Inferior parietal cortex (tissue), 1 donor: ENCODE results near the gene AGBL4.
A peak's percentile ranks its signal among the peaks of the same experiment; 100 is the strongest.

ENCODE experiments used
- DNase-seq: peaks from one replicate; pipeline ENCODE4 v3.0.0-alpha.2; 2016; ENCODE audit errors: extremely low spot score

Gene AGBL4

DNA sequence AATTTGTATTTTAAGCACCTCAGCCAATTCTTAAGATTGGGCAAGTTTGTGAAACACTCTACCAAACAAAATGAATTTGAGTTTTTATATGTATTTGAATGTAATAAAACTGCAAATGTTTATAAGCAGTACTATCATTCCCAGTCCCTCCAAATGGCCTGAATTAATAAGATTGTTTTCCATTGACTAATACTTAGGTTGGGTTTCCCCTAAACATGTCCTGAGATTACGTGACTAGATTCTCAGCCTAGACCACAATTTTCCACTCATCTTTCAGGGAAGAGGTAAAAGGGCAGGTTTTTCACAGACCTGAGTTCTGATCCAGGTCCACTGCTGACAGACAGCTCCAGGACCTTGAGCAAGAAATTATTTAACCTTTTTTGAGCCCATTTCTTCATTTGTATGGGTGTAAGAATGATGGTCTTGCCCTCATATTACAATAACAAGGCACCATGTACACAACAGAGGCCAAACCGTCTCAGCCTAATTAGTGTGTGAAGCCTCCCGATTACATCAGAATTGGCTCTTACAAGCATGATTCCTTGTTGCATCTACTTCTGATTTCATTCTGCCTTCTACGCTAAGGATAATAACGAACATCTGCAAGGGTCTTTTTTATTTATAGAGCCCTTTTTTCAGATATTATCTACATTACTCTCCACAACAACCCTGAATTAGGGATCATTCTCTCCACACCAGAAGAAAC lies 1298.3 kb downstream of the AGBL4 start:
- DNase-seq, result no peak

- DNase-seq, result no peak
Observed at GRCh38 chr1:48720929-48721328, 1302.8 kb downstream of the AGBL4 start.

DNA sequence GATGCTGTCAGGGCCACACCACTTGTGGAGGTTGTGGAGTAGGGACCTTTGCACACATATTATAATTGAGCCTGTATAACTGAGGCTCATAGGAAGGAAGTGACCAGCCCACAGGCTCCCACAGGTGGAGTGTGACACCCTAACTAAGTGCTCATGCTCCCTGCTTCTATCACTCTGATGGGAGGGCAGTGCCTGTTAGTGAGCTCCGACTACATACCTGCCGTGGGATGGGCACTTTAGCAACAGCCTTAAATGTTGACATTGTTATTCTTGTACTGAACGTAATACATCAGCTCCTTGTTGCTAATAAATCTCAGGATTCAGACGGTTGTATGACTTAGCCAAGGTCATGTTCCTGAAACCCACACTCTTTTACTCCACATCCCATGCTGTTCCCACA lies 1305.0 kb downstream of the AGBL4 start:
- no peak for DNase-seq

DNA sequence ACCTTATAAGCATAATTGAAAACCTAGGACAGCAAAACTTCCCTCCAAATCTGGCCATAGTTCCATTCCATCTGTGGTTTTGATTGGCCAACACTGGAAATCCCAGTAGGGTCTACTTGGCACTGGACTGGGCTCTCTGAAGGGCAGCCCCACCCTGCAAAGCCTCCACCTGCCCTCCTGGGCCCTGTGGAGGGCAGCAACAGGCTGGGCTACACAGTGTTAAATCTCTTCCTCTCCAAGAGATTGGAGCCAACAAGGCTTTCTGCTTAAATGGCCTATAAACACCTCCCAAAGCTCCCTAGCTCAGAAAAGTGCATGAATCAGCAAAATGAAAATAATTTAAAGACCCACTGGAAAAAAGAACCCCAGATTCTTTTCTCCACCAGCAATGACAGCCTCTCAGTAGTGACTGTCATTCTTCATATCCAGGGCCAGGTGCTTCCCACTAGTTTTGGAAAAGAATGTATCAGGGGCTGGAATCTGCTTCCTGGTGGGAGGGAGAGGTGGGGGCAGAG lies 1305.6 kb downstream of the AGBL4 start:
- no peak for DNase-seq

DNA sequence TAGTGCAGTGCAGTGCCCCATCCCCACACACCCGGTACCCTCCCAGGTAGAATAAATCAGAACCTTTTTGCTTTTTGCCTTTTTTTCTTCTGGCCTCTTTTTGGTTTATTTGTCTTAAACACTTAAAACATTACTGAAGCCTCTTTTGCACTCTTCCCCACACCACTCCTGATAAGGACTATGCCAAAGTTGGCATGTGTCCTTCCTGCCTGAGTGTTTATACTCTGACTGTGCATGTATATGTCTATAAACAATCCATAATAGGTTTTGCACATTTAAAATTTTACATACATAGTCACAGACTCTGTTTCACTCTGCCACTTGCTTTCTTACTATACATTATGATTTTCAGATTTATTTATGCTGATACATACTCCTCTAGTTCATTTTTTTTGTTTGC lies 1306.7 kb downstream of the AGBL4 start:
- no peak for DNase-seq

DNA sequence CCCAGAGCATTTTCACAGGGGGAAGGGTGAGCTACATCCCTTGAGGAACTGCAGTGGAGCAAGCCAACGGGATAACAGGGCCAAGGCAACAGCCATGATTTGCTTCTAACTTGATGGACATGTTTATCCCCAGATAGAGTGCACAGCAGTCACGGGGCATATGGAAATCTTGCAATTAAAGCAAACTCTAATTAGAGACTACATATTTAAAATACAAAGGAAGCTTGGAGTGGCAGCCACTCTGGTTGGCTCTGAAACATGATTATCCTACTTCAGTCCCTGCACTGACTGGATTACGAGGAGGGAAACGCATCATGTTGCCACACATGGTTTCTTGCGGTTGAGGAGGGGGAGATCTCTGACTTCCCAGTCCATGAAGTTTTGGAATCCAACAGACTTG lies 1307.8 kb downstream of the AGBL4 start:
- no peak for DNase-seq

- DNase-seq, result no peak
Observed at GRCh38 chr1:48710915-48711314, 1312.8 kb downstream of the AGBL4 start.

DNA sequence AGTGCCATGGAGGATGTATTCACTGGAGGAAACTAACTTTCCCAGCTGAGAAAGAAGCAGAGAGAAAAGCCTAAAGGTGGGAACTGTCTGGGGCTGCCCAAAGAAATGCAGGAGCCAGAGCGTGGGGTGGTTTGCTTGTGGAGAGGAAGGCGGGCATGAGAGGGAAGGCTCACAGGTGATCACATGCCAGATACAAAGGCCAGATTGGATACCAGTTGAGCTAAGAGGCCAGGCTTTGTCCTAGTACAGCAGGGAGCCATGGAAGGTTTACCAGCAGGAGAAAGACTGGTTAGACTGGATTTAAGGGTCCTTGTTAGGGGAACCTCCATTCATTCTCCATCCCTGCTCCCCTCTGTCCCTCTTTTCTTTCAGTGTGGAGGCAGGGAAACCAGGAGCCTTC lies 1313.4 kb downstream of the AGBL4 start:
- DNase-seq, result no peak

GRCh38 chr1:48704736-48705135 lies 1319.0 kb downstream of the AGBL4 start:
- no peak for DNase-seq

GRCh38 chr1:48701445-48701844 lies 1322.3 kb downstream of the AGBL4 start:
- DNase-seq, result no peak

DNA sequence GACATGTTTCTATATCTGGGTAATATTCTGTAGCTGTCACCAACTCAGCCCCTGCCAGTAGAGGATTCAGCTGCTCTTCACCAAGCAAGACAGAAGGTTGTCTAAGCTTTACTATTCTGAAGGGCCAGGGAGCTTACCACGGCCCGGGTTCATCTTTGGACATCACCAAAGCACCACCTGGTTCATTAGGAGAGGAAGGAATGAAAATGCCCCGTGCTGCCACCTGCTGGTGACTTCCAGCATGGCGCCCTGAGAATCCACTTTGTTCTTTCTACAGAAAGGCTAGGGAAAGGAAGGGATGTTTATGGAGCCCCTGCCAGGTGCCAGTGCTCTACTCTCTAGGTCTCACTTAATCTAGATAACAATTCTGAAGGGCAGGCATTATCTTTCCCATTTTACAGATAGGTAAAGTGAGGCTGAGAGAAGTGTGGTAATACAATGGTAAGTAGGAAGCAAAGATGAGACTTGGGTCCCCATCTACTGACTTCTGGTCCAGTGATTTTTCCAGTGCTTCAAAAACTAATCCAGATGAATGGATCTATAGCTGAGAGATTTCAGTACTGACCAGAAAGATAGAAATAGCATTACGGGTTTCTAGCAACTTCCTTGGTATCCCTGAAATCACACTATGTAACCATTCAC lies 1326.6 kb downstream of the AGBL4 start:
- peak; percentile 87 for DNase-seq

GRCh38 chr1:48695161-48695560 lies 1328.6 kb downstream of the AGBL4 start:
- DNase-seq, result no peak

- no peak for DNase-seq
Observed at GRCh38 chr1:48693674-48694320, 1330.0 kb downstream of the AGBL4 start.

GRCh38 chr1:48693180-48693579 lies 1330.6 kb downstream of the AGBL4 start:
- DNase-seq, result no peak

GRCh38 chr1:48692235-48692634 lies 1331.5 kb downstream of the AGBL4 start:
- no peak for DNase-seq

DNA sequence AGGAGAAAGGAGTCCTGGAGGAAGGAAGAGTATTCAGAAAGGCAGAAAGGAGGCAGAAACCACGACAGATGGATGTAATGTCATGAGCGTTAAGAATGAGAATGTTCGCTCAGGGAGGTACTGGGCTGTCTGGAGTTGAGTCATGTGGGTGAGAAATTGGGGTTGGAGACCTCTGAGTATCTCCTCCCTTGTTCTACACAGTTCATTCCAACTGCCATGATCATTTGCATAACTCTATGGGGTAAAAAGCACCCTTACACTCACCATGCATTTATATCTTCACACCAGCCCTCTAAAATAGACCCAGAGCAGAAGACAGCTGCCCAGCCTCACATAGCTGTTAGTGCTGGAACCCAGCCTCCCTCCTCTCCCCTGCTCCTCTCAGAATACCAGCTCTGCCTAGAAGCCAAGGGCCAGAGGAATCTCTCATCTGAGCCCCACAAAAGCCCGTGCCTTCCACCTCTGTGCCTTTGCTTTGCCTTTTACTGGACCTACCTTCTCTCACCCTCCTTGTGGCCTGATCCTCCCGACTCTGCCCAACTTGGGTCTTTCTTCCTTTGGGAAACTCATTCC lies 1332.2 kb downstream of the AGBL4 start:
- DNase-seq, result no peak

DNA sequence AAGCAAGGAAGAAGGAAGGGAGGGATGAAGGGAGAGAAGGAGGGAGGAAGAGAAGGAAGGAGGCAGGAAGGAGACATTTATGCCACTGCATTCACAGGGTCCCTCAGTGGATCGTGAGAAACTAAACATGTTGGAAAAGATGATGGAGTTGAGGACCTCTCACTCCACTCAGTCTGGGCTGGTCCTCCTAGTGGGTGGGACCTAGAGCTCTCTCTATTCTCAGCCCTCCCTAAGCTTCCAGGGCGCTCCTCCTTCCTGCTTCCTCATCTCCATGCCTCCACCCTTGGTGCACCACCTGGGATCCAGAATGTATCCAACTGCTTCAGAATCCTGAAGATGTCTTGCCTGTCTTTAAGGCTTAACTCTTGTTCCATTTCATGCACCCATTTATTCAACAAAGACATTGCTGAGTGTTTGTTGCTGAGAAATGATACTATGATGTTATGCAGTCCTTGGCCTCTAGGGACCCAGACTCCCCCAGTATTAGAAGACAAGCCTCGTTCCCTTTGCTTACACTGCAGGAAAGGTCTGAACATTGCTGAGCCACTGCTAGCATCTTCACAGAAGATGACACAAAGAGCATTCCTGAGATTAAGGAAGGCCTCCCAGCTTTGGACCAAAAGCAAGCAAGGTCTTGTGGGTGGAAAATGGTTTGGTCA lies 1335.5 kb downstream of the AGBL4 start:
- no peak for DNase-seq

DNA sequence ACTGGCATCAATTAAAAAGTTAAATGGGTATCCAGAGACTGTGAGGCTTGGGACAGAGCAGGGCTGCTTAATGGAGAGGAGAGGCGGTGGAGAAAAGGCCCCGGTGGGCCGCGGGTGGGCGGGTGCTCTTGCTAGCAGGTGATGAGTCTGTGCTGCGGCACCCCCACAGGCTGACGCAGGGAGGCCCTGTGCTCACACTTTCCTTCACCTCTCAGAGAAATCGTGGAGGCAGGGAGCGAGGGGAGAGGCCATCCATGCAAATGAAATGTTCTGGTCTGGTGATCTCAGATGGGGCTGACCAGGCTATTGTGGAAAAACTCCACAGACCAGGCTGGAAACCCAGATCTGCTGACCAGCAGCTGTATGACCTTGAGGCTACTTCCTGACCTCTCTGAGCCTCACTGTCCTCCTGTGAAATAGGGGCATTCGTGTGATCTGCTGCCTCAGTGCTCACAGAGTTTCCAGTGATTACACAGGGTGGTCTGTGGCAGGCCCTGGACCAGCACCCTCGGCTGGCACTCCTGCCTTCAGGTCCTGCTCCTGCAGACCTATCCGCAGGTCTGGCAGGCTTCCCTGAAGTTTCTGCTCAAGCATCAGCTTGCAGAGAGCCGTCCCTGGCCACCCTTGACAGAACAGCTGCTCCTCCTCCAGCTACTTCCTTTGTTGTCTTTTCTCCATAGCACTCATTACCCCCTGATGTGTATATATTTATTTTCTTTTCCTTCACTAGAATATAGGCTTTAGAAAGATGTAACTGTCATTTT lies 1336.3 kb downstream of the AGBL4 start:
- no peak for DNase-seq

DNA sequence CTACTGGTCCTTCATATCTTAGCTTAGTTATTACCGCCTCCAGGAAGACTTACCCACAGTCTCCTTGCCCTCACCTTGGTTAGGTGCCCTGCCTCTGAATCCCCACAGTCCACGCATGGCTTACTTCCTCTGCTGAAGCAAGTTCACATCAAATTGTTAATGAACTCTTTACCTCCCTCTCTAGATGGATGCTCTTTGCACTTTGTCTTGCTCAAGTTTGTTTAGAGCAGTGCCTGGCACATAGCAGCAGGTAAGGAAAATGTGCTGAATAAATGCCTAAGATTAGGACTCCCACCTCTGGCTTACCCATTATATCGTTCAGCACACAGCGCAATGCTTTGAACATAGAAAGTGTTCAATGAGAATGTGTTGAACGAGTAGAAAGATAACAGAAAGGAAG lies 1337.6 kb downstream of the AGBL4 start:
- DNase-seq, result no peak

DNA sequence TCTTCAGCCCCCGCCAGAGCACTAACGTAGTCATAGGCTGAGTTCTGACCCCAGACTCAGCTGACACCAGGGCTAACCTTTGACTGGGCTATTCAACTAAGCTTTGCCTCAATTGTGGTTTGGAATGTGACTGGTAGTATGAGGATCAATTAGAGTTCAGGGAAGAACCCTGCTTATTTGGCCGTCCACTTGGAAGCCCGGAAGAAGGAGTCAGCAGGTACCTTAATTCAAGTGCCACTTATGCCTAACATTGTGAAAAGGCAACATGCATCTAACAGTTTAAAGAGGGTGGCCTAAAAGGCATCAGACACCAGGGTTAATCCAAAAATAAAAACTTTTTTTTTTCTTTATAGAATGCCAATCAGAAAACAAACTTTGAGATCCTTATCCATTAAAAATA lies 1339.4 kb downstream of the AGBL4 start:
- DNase-seq, result no peak

GRCh38 chr1:48683839-48684238 lies 1339.9 kb downstream of the AGBL4 start:
- DNase-seq, result no peak
